Pancreas (tissue), 10 donors: ENCODE results near the gene HEATR5A. TPM values are rescaled to one million over a fixed set of nuclear protein-coding genes. Genes with fewer than 3 reads are reported as not detected.

Source experiments
- ATAC-seq, 4 donors: fragments of 200-7000 bp; cut with Tn5 transposase; one replicate each; pipeline versions ENCODE4 v1.8.0 to v1.9.1; 2020; ENCODE audit warnings: mild to moderate bottlenecking in 4 of 4, moderate library complexity in 4 of 4
- DNase-seq, 6 donors: peaks; one replicate each; pipeline ENCODE4 v3.0.0-alpha.2; 2020
- FAIRE-seq: peaks from 2 replicates; lab custom pipeline; 2012; peaks lifted over from hg19 to GRCh38; lab: Jason Lieb, UNC
- H3K27ac ChIP-seq, 4 donors: fragments of 200-600 bp; sonication (generic); 1 replicate in 3 of 4; 2 replicates in 1 of 4; pipeline versions ENCODE4 v1.5.0 to v1.8.0; 2020
- H3K27me3 ChIP-seq, 4 donors: fragments of 200-600 bp; one replicate each; pipeline ENCODE4 v1.8.0; 2021
- H3K36me3 ChIP-seq, 3 donors: fragments of 200-600 bp; sonication (generic) in 1 of 3; one replicate each; pipeline versions ENCODE4 v1.5.0 to v1.8.0; 2020 to 2021
- H3K4me1 ChIP-seq, 3 donors: fragments of 200-600 bp; one replicate each; pipeline ENCODE4 v1.8.0; 2021
- H3K4me3 ChIP-seq, 4 donors: fragments of 200-600 bp; sonication (generic) in 2 of 4; one replicate each; pipeline versions ENCODE4 v1.5.0 to v1.8.0; 2020 to 2021
- H3K9me3 ChIP-seq, 4 donors: fragments of 200-600 bp; one replicate each; pipeline ENCODE4 v1.8.0; 2021
- CTCF ChIP-seq, 4 donors: fragments of 200-600 bp; sonication (generic) in 3 of 4; IDR thresholded peaks; one replicate each; pipeline versions ENCODE4 v1.5.0 to v1.8.0; 2021; ENCODE audit warnings: antibody characterized with exemption in 4 of 4
- WGBS, 2 donors: extraction: QIAGEN DNeasy Blood & Tissue Kit; methylation state at CpG; one replicate each; pipeline ENCODE4 v1.1.7; 2013; 5-methylcytosine and 5-hydroxymethylcytosine counted together
- intact Hi-C, 3 donors: fragments of 100-400 bp; cut with DNase I; formaldehyde crosslinking; loops; one replicate each; pipeline versions ENCODE4 v1.11.1 to v1.14.2; 2022
- polyA plus RNA-seq, 2 donors: library from polyadenylated mRNA; stranded (reverse); fragments of 200-250 nt; gene quantifications; one replicate each; pipeline ENCODE4 v1.2.3, GENCODE V29; 2013
- total RNA-seq, 6 donors: library from RNA; stranded (reverse); fragmentation: NEBNext Ultra II Directional in 4 of 6; extraction: Animal tissue kit (Norgen Biotek cat#: 25700) in 4 of 6; gene quantifications; one replicate each; pipeline versions ENCODE4 v1.2.1 to v1.2.4, GENCODE V29; 2021 to 2023
- donor health status: healthy with polysubstance abuse.
- donor health status: DM: no; HTN: no; CAD: no; lungs with moderate emphysema.
- donor health status: DM: no; HTN: no; CAD: no.
- donor health status: control.
- donor health status: control.
- donor health status: Bipolar disorder and iron deficiency.
- donor health status: DM: yes; HTN: yes; CAD: no.
- donor health status: DM: no; HTN: no; CAD: no.
- donor health status: DM: no; HTN: no; CAD: no.
- donor health status: DM: yes; HTN: yes; CAD: no.

Gene HEATR5A
- total and polyA plus RNA-seq, 8 donors, result 4.3 to 18.3 (median 9.2) TPM

DNA sequence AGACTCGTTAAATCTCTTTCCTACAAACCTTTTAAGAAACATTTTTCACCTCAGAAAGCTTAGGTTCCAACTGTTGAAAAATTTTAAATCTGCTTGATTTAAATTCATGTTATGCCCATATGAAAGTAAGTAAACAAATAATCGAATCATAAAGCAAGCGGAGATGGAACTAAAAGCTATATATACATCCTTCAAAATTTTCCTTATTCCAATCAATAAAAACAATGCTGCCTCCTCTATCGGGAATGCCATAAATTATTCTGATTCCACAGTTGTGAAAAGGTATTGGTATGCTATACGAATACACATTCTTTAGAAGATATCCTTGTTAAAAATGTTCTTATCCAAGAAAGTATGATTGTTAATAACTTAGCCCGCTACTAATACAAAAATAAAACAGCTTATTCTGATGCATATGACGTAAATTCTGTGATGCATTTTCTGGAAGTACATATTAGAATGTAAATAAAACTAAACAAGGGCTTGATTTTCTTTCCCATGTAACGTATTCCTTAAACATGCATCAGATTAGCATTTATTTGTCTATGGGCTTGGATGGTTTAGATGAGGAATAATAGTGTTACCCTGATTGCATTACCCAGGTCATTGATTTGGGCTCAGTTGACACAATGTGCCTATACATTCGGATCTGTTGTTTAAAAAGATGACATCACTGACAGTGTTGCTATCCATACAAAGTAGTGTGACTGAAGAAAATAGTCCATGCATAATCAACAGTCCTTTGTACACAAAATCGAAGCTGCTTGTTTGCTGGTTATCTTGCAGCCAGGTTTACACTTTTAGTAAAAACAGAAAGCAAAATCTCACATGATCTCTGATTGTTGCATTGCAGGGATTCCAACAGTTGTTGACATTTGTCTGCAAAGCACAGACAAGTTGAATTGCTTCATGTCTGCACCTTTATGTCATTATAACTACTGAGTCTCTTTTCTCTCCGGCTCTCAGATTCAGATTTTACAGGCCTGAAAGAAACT is 37.6 kb upstream of the HEATR5A start:
- ATAC-seq, result no peak

GRCh38 chr14:31456841-31457664 is 36.7 kb upstream of the HEATR5A start, which contains the start of gene DTD2:
TSS of gene DTD2 (minus strand) at chr14:31457506. CDS start at chr14:31457393, 113 bp downstream.
- intact Hi-C loops, result no loop called here
- Histone ChIP-seq H3K36me3 (peaks cover 0 to 5% (median 0%) of the 10 kb centered on the region in 3 donors), H3K4me3 (peak within 1 kb of the TSS; percentile 45 to 79 (median 55)), H3K27me3 (no peaks in the 10 kb centered on the region), H3K9me3 (no peaks in the 10 kb centered on the region), H3K27ac (peak within 1 kb of the TSS; percentile 44 to 86 (median 74)), H3K4me1 (peaks cover 7 to 17% (median 9%) of the 10 kb centered on the region in 3 donors)
- ATAC-seq (peak; percentile 99 to 100 (median 100)), DNase-seq (peak; percentile 92 to 98 (median 95)), FAIRE-seq (peak; percentile 95)
- WGBS, 2 donors, result 2 to 4% methylated on average over 63 to 70 of the region's 70 CpGs
- TF ChIP-seq CTCF (IDR thresholded peaks at IDR 0.05), result no peak

More for the DNA sequence above, 37.6 kb upstream of the HEATR5A start:
- H3K27me3 ChIP-seq, result no peaks in the 10 kb centered on the region
- WGBS, 2 donors, result 35 to 36% methylated on average over 11 of the region's 11 CpGs
- peaks cover 7 to 17% (median 9%) of the 10 kb centered on the region in 3 donors for H3K4me1 ChIP-seq
- DNase-seq (no peak), FAIRE-seq (no peak)
- no peaks in the 10 kb centered on the region for H3K9me3 ChIP-seq
- peak overlapping the region in 3 of 4 donors; percentile 45 to 79 (median 51) for H3K4me3 ChIP-seq
- intact Hi-C loops, result no loop called here
- peak overlapping the region in 3 of 4 donors; percentile 64 to 86 (median 83) for H3K27ac ChIP-seq
- TF ChIP-seq CTCF (IDR thresholded peaks at IDR 0.05), result no peak
- no peaks in the 10 kb centered on the region for H3K36me3 ChIP-seq

- H3K9me3 ChIP-seq, result no peaks in the 10 kb centered on the region
- peak; percentile 50 to 87 (median 82) for ATAC-seq
- no peak overlapping the region for H3K4me3 ChIP-seq
- H3K27ac ChIP-seq, result no peak overlapping the region
- peaks cover 0 to 7% (median 0%) of the 10 kb centered on the region in 3 donors for H3K4me1 ChIP-seq
- peak; percentile 9 for FAIRE-seq
- TF ChIP-seq CTCF (IDR thresholded peaks at IDR 0.05), result peak in 3 of 4 donors; percentile 23 to 43 (median 26)
- no peak for DNase-seq
- intact Hi-C loops, result no loop called here
- H3K27me3 ChIP-seq, result no peaks in the 10 kb centered on the region
- peaks cover 0 to 12% (median 3%) of the 10 kb centered on the region in 3 donors for H3K36me3 ChIP-seq
- 7 to 8% methylated on average over 2 of the region's 2 CpGs for WGBS, 2 donors
Measured at GRCh38 chr14:31449971-31450610, 29.7 kb upstream of the HEATR5A start.

- no peak for FAIRE-seq
- H3K4me3 ChIP-seq, result no peak overlapping the region
- ATAC-seq, result no peak
- H3K4me1 ChIP-seq, result no peaks in the 10 kb centered on the region
- intact Hi-C loops, result no loop called here
- H3K9me3 ChIP-seq, result no peaks in the 10 kb centered on the region
- H3K36me3 ChIP-seq, result peaks cover 0 to 12% (median 3%) of the 10 kb centered on the region in 3 donors
- WGBS, 2 donors, result 75 to 80% methylated on average over 8 of the region's 8 CpGs
- no peak for TF ChIP-seq CTCF (IDR thresholded peaks at IDR 0.05)
- no peak overlapping the region for H3K27ac ChIP-seq
- H3K27me3 ChIP-seq, result no peaks in the 10 kb centered on the region
- no peak for DNase-seq
Measured at GRCh38 chr14:31449136-31449535, 28.8 kb upstream of the HEATR5A start.
